GM19452 (cell line): Measurements from ENCODE around the gene TPI1.
A peak's percentile ranks its signal among the peaks of the same experiment; 100 is the strongest.
"Not testable (repeated sequence)": the region's sequence is repeated elsewhere in the genome, so short reads cannot be mapped to it uniquely, and the experiment has no call there.

Source experiments
- ATAC-seq: cut with Tn5 transposase; IDR thresholded peaks from one replicate; pipeline ENCODE4 v1.9.1; 2021; ENCODE audit not compliant: unreplicated experiment

The TPI1 gene

DNA sequence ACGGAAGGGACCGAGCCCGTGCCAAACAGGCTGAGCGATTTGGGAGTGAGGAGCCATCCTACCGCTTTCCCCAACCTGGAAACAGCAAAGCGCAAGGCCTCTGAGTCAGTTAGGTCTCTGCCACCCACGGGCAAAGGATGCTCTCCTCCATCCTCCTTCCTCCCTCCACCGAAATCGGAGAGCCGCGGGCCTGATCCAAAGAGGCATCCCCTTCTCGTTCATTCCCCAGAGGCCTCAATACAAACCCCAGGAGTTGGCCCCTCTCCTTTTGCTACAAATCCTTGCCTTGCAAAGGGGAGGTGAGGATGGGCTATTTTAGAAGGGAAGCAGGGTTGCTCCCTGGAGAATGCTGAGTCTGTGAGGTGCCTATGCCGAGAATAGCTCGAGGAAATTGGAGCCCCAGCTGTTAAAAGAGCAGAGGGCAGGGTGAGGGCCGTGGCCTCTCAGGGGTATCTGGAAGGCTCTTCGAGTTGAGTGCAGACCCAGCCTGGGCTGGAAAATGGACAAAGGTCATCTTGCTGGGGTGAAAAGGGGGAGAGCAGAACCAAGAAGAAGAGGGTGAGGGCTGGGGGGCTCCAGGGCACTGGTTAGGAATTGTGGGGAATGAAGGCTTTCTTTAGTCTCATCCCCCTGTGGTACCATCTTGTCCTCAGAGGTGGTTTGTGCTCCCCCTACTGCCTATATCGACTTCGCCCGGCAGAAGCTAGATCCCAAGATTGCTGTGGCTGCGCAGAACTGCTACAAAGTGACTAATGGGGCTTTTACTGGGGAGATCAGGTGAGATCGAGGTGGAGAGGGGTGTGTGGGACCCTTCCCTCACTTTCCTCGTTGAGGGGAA is 1.1 kb downstream of the TPI1 start:
- no peak for ATAC-seq

DNA sequence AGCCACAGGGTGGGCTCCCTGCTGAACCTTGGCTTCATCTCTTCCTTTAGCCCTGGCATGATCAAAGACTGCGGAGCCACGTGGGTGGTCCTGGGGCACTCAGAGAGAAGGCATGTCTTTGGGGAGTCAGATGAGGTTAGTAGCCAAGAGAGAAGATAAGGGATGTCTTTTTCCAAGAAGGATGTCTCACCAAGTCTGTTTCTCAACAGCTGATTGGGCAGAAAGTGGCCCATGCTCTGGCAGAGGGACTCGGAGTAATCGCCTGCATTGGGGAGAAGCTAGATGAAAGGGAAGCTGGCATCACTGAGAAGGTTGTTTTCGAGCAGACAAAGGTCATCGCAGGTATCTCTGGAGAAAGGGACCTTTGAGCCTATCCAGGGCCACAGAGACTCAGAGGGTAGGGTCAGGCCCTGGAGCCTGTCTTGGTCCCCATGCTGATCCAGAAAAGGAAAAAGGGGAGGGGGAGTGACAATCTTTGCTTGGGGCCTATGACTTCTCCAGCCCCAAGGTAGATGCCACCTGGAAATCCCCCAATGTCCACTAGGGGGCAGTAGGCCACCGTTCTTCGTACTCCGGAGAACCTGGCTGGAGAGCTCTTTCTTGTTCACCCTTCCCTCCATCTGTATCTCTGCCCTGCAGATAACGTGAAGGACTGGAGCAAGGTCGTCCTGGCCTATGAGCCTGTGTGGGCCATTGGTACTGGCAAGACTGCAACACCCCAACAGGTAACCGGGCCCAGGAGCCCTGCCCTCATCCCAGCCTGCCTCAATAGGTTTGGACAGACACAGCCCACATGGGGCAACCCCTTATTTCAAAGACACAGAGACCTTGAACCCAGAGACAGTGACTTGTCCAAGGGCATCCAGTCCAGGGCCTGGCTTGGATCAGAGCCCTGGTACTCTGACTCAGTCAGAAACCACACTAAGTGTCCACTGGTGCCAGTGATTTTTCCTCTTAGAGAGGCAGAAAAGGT is 2.0 kb downstream of the TPI1 start:
- ATAC-seq = no peak

DNA sequence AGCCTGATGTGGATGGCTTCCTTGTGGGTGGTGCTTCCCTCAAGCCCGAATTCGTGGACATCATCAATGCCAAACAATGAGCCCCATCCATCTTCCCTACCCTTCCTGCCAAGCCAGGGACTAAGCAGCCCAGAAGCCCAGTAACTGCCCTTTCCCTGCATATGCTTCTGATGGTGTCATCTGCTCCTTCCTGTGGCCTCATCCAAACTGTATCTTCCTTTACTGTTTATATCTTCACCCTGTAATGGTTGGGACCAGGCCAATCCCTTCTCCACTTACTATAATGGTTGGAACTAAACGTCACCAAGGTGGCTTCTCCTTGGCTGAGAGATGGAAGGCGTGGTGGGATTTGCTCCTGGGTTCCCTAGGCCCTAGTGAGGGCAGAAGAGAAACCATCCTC is 3.0 kb downstream of the TPI1 start:
- ATAC-seq = not testable (repeated sequence)

DNA sequence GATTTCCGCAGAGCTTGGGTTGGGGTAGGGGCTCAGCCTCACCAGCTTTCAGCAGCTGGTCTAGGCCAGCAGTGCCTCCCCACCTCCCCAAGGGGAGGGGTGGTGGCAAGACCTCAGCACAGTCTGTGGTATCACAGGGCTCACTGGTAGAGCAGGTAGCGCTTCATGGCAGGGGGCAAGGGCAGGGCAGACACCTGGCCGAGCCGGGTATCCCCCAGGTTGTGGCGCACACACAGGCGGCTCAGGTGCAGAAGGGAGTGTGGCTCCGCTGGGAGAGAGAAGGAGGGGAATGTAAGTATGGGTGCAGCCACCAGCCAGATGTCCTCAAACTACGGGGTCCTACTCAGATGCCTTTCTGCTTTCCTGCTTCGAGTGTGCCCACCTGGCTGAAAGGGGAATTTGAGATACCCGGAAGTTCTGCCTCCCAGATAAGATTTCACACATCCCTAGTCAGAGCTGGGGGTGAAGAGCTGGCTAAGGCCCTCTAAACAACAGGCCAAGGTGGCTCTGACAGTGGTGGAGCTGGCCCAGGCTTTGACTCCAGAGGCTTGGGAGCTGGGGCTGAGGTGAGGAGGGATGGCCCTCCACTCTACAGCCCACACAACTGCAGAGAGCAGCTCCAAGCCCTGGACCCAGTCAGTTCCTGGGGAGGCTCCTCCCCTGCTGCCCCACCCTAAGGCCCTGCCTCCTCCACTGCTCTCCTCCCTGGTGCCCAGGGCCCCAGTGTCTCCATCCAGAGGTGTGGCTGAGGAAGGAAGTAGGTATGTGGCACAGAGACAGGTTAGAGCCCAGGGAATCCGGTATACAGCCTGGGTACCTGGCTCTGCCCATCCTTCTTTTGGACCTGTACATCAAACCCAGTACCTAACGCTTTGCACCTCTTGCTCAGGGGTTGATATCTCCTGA is 4.0 kb downstream of the TPI1 start:
- ATAC-seq = no peak

DNA sequence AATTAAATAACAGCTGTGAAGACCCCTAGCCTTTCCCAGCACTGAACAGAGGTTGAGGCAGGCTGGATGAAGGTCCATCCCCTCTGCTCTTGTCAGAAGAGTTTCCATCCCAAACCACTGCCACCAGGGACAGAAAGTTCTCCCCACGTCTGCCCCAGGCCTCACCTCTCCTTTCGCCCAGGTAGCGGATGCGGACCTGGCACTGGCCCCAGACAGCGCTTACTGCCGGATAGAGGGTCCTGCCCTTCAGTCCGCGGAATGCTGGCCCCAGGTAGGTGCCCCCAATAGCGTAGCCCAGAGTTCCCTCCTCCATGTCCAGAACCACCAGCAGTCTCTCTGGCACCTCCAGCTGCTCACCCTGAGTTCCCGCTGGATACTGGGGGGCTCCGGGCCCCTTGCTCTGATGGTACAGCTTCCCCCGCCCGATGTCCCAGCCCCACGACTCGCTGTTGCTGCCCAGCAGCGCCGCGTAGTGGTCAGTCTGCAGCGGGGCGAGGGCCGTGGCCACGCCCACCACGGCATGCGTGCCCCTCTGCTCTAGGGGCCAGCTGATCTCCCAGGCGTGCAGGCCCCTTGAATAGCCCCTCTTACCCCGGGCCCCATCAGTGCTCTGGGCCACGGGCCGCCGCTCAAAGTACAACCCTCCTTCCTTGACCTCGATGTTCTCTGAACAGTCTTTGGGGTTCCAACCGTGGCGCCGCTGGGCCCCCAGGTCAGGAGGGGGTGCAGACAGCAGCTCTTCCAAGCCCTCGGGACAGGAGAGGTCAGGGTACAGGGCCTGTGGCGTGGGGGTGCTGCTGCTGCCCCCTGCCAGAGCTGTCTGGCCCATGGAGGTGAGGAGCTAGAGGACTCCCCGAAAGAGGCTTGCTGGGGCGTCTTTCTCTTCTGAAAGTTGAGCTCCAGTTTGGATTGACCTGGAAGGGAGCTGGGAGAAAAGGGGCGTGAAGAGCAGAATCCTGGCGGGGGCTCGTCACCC is 5.0 kb downstream of the TPI1 start:
- no peak for ATAC-seq

DNA sequence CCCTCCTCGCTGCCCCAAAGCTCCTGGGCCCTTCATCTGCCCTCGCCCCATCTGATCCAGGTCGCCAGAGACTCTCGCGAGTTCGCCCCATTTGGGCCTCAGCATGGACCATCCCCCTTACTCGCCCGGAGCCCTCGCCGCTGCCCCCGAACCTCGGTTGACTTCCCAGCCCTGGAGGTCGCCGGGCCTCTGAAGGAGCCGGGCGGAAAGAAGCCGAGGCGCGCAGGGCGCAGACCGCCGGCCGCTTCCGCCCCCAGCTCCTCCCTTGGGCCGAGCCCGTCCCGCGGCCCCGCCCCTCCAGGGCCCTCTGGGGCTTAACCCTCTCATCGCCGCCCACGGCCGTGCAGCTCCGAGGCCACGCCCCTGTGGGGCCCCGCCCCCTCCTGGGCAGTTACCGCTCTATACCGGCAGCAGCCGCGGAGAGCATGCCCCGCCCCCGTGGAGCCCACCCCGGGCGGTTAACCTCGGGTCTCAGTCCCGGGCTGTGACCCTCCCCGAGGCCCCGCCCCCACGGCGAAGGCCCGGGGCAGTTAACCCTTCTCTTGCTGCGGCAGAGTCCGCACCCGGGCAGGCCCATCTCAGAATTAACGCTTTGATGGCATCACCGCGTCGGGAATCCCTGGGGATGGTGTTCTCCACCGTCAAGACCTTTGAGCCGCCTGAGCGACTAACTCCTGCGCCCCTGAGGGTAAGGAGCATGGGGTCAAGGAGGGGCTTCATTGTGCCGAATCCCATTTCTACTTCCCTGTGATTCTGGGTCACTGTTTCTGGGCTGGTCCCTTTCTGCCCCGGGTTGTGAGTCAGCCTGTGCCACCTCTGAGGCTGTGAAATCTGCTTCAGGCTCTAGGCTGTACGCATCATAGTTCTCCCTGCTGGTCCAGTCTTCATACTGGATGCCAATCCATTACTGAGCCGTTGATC is 6.0 kb downstream of the TPI1 start, which contains the start of gene SPSB2:
Gene SPSB2 (minus strand): TSS at position 210 of the 921 bp plus-strand sequence. CDS start 402 bp downstream, outside the sequence.
- peak; percentile 76 for ATAC-seq

DNA sequence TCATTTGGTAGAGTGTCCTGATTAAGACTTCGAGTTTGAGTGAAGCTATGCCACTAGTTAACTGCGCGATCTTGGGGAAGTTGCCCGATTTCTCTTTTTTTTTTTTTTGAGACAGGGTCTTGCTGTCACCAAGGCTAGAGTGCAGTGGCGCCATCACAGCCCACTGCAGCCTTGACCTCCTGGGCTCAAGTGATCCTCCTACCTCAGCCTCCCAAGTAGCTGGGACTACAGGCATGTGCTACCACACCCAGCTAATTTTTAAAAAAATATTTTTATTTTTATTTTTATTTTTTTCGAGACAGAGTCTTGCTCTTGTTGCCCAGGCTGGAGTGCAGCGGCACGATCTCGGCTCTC is 6.7 kb downstream of the TPI1 start:
- not testable (repeated sequence) for ATAC-seq

DNA sequence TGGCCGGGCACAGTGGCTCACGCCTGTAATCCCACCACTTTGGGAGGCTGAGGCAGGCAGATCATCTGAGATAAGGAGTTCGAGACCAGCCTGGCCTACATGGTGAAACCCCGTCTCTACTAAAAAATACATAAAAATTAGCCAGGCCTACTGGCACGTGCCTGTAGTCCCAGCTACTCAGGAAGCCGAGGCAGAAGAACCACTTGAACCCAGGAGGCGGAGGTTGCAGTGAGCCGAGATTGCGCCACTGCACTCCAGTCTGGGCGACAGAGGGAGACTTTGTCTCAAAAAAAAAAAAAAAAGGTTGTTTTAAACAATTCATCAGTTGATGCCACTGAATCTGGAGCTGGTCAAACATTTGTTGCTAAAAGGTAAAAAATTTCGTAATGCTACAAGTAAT is 12.5 kb downstream of the TPI1 start:
- ATAC-seq = not testable (repeated sequence)

DNA sequence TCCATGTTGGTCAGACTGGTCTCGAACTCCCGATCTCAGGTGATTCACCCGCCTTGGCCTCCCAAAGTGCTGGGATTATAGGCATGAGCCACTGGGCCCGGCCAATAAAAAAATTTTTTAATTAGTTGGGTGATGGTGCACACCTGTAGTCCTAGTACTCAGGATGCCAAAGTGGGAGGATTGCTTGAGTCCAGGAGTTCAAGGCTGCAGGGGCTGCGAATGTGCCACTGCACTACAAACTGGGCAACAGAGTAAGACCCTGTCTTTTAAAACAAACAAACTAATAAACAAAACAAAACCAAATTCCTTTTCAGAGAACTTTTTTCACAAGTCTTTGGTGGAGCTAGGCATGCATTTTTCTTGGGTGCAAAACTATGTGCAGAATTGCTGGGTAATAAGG is 15.9 kb downstream of the TPI1 start:
- ATAC-seq = no peak

DNA sequence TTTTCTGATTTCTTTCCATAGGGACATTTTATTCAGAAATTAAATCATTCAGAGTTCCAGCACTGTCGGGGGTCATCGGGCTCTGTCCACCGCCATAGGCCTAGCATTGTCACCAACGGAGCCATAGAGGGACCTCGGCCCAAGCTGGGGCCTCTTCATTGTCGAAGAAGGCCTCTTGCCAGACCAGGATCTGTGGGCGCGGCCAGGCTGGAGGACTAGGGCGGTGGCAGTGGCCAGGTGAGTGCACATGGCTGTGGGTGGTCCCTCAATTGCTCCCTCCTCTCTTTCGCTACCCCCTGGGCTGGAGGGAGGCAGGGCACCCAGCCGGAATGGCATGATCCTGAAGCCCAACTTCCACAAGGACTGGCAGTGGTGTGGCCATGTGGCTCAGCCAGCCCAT is 16.4 kb downstream of the TPI1 start:
- ATAC-seq = no peak

DNA sequence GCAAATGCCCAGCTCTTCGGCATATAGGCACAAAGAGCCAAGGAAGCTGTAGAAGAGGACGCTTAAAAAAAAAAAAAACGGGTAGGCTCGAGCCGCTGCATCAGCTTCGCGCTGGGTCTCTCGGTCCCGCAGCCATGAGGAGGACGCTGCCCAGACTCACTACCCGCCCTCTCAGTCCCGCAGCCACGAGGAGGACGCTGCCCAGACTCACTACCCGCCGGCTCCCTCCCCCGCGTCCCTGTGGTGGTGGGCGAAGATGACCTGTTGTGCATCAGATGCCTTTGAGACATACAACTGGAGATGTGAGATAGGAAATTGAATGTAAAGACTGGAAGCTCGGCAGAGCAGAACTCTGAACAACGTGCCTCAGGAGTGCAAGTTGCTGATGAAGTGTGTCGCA is 17.2 kb downstream of the TPI1 start:
- no peak for ATAC-seq

DNA sequence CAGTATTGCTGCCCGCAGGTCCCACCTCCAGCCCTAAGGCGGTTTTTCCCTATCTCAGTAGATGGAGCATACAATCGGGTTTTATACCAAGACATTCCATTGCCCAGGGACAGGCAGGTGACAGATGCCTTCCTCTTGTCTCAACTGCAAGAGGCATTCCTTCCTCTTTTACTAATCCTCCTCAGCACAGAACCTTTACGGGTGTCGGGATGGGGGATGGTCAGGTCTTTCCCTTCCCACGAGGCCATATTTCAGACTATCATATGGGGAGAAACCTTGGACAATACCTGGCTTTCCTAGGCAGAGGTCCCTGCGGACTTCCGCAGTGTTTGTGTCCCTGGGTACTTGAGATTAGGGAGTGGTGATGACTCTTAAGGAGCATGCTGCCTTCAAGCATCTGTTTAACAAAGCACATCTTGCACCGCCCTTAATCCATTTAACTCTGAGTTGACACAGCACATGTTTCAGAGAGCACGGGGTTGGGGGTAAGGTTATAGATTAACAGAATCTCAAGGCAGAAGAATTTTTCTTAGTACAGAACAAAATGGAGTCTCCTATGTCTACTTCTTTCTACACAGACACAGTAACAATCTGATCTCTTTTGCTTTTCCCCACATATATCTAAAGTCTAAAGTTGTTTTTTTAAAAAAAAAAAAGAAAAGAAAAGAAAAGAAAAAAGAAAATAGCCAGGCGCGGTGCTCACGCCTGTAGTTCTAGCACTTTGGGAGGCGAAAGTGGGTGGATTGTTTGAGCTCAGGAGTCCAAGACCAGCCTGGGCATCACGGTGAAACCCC is 19.1 kb downstream of the TPI1 start:
- ATAC-seq = not testable (repeated sequence)

DNA sequence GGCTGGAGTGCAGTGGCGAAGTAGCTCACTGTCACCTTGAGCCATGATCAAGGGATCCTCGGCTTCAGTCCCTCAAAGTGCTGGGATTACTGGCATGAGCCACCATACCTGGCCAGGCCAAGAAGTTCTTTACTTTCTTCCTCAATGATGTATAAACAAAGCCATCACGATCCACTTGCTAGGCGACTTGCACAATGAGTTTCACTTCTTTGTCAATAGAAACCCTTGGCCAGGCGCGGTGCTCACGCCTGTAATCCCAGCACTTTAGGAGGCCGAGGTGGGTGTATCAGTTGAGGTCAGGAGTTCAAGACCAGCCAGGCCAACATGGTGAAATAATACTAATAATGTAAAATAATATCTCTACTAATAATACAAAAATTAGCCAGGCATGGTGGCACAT is 20.1 kb downstream of the TPI1 start:
- ATAC-seq = no peak

DNA sequence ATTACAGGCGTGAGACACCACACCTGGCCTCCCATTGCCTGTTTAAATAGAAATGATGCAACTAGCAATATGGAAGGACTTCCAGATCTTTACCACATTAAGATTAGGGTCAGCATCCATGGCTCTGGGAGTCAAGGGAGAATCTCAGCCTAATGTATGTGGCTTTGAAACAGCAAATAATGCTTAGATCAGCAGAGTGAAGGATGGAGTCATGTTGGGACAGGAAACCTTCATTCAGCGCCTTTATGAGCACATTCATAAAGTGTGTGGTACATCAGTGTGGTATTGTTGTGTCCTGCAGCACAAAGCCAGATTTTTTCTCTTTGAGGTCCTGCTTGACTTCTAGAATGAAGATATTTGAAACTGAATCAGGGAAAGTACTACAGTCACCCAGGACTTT is 21.0 kb downstream of the TPI1 start:
- ATAC-seq = no peak

DNA sequence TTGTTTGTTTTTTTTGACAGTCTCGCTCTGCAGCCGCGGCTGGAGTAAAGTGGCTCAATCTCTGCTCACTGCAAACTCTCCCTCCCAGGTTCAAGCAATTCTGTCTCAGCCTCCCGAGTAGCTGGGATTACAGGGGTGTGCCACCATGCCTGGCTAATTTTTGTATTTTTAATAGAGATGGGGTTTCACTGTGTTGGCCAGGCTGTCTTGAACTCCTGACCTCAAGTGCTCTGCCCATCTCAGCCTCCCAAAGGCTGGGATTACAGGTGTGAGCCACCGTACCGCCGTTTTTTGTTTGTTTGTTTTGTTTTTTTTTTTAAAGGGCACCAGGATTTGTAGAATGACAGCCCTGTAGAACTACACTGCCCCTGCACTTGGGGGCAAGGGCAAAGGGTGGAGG is 21.5 kb downstream of the TPI1 start:
- ATAC-seq = not testable (repeated sequence)

DNA sequence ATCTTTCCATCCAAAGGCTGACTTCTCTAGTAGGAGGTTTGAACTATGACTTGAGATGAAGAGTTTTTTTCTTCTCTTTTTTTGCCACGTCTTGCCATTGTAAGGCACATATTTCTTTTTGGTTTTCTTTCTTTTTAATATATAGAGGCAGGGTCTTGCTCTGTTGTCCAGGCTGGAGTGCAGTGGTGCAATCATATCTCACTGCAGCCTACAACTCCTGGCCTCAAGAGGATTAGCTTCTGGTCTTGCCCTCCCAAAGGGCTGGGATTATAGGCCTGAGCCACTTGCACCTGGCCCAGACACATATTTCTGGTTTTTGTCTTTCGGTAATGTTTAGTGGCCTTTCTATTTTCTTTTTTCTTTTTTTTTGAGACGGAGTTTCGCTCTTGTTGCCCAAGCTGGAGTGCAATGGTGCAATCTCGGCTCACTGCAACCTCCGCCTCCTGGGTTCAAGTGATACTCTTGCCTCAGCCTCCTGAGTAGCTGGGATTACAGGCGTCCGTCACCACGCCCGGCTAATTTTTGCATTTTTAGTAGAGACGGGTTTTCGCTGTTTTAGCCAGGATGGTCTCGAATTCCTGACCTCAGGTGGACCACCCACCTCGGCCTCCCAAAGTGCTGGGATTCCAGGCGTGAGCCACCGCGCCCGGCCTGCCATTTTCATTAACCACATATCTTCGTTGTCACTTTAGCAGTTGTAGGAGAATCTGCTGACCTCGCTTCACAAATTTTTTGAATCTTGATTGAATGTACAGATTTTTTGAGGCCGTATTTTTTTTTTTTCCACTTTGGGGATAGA is 22.6 kb downstream of the TPI1 start:
- not testable (repeated sequence) for ATAC-seq
